NCI-H146 treated with DMSO at 0.1 percent for 48 hours (cell line): ENCODE results near the gene DROSHA.
"Not testable (repeated sequence)": the region's sequence is repeated elsewhere in the genome, so short reads cannot be mapped to it uniquely, and the experiment has no call there.

ENCODE experiments used
- DNase-seq: peaks from one replicate; lab custom pipeline; 2025; ENCODE audit not compliant: unreplicated experiment; lab: John Stamatoyannopoulos, UW

DROSHA gene

DNA sequence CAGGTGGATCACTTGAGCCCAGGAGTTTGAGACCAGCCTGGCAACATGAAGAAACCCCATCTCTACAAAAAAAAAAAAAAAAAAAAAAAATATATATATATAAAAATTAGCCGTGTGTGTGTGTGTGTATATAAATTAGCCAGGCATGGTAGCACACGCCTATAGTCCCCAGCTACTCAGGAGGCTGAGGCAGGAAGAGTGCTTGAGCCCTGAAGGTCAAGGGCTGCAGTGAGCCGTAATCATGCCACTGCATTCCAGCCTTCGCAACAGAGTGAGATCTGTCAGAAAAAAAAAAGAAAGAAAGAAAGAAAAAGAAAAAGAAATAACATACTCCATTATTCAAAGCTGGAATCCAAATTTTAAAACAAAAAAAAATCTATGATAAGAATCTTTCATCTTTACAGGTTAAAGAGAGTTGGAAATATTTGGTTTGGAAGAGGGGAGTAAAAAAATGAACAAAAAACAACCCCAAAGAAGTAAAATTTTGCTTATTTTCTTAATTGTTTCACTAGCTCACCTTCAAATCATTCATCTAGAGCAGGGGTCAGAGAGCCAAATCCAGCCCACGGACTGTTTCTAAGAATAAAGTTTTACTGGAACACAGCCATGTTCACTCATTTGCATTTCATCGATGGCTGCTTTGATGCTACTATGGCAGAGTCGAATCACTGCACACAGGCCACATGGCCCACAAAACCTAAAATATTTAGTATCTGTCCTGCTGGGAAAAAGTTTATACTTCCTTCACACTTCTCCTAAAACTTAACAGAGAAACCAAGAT lies 109.9 kb downstream of the DROSHA start:
- DNase-seq = no peak

DNA sequence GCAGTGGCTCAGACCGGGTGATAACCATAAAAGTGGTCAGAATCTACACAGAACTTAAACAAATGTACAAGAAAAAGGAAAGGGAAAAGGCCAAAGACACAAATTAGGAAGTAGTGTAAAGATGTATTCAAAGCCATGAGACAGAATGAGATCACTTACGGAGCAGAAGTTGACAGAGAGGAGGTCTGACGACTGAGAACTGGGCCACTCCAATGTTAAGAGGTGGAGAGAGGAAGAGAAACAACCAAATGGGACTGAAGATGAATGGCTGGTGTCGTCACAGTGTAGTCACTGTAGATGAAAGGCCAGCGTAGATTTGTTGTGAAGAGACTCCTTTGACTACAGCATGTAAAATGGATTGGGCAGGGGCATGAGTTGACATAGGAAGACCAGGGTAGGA lies 114.4 kb downstream of the DROSHA start:
- DNase-seq = no peak

DNA sequence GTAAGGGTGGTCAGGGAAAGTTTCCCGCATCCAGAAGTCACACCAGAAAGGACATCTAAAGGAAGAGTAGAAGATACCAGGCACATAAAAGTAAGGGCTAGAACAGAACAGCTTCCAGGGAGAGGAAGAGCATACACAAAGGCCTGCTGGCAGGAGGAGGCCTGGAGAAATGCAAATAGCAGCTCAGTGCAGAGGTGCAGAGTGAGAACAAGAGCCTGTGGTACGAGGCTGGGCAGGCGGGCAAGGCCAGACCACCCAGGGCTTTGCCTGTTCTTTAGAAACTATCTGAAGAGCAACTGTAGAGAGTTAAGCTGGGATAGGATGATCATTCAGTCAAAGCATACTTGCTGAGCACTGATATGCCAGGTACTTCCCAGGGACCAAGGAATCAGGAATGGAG lies 115.3 kb downstream of the DROSHA start:
- DNase-seq = no peak

DNA sequence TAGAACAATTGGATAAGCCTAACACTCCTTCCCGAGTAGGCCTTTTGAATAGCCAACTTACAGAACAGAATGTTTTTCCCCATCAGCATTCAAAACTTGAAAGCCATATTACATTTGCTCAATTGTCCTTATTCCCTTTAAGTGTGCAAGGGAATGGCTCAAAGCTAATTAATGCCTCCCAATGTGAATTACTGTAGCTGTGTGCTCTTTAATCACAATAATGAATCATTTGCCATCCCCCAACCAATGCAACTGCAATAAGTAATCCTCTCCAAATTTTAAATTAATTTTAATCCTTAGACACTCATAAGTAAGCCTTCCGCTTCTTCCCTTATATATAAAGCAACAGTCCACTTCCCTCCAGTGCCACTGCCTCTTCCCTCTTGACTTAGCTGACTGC lies 115.9 kb downstream of the DROSHA start:
- no peak for DNase-seq

DNA sequence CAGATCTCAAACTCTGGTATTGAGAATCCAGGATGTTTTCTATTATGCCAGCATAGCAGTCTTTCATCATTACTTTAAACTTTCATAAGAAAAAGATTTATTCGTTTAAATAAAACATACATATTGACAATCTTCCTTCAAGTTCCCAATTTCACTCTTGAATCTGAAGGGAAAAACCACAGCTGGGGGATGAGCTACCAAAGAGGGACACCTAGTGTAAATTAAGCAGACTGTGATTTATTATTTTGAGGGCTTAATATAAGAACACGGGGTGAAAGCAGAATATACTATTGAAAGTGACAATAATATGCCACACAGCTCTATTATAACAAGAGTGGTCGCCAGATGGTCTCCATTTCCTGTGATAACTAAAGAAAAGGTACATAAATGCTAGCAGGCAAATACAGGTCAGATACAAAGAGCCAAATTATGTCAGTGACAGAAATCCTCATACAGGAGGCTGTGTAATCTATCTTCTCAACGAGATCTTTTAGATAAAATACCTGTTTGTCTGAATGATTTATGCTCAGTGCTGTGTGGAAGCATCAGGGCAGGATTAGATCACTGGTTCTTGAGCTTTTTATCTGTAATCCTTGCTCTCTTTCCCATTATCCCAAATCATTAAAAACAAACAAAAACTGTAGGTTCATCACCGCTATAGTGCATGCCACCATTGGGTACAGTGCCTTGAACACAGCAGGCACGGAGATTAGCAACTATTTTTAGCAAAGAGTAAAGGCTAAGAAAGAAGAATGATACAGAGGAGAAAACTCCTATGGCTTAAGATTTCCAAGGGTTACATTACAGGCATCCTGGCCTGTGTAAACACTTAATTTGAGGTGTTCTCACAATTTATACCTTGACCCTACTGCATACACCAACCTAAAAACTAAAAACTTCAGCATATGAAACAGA lies 116.6 kb downstream of the DROSHA start:
- peak; percentile 36 for DNase-seq

DNA sequence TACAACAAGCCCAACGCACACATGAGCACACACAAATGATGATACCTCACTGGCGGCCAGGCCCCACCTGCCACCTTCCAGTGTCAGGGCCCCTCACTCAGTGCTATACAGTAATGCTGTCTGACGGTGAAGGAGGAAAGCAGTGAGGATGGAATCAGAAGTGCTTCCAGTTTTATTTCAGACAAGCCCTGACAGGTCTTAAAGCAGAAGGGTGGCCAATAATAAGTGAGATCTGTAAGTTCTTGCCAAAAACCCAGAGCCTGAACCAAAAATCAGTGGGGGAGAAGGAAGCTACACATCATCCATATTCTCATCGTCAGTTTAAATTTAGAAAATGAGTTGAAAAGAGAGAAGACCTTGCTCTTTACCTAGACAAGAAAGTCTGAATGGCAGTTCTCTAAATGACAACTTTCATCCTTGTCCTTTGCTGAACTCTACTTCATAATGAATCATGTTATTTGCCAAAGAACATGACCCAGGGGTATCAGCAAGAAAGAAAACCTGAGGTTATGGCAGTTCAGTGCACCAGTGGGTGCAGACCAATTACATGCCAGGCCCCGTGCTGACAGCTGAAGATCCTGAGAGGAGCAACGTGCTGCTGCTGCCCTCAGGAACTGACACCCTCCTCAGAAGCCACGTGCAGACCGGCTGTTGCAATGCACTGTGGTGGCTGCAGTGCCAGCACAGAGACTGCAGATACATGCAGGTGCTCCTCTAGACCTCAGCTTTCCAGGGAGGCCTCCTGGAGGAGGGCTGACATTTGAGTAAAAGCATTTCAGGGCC lies 118.7 kb downstream of the DROSHA start:
- DNase-seq = no peak

DNA sequence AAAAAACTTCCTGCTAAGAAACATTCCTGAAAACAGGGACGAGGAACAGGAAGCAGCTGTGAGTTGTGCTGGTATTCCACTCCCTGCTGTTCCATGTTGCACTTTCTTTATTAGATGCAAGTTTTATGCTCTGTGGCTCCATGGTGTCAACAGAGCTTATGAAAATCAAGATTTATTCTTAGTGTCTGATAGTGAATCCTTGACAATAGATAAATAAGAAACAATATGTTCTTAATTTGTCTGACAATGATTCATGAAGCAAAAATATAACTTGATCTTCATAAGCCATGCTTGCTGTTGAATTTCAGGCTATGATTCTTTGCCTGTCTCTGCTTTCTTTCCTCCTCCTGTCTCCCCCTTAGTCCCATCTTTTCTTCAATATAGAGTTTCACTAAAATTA lies 119.6 kb downstream of the DROSHA start:
- DNase-seq = no peak

DNA sequence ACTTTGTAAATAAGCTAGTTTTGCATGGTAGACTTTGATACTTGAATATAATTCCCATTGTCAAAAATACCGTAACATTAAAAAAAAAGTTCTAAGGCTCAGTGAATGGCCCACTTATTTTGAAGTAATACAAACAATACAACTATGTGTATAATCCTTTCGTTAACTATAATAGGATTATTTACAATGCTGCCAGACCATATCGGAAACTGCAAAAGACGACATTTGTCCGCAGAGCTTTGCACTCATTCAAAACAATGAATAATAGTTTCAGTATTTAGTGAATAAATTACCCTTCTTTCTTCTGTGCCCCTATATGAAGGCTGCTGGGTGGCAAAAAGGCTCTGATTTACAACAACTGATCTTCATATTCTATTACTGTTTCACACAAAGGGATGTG lies 121.8 kb downstream of the DROSHA start:
- DNase-seq = no peak

DNA sequence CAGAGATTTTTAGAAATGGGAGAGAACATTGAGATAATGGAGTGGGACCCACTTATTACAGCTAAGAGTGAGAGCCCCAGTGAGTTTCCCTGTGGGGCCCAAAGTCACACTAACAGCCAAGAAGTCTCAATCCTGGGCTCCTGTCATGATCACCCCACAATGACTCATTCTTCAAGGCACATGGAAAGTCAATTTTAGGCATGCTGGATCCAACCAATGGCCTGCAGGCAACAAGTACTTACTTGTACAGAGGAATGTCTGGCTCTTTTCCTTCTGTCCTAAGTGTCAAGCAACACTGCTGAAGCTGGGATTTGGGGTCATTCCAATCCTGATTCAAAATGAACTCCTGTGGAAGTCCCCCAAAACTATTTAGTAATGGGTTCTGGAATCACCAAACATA lies 123.1 kb downstream of the DROSHA start:
- DNase-seq = no peak

DNA sequence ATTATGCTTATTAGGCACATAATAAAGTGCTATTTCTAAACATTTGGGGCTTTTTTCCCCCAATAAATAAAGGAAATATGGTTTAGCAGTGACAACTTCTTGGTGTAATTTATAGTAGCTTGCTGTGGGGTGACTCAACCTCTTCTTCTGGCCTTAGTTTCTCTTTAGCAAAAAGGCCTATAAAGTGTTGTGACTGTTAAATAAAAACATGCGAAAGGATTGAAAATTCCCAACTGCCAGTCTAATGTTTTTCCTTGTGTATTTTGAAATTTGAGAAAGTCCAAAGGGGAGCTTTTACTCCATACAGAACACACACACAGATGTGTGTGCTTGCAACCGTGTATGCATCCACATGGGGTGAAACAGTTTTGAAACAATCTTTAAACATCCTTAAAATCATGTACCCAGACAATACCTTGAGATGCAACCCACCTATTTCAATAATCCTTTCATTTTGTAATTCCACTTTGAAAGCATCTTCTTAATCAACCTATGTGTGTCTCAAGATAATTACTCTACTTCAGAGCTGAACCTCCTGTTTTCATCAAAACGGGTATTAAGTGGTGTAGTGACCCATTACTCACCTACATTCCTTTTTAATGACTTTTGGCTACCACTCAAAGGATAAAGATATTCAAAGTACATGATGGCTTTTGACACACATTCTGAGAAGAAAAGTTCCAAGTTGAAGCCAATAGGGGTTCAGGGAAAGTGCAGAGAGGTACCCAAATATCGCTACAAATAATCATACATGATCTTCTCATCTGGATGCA lies 123.8 kb downstream of the DROSHA start:
- DNase-seq = no peak

DNA sequence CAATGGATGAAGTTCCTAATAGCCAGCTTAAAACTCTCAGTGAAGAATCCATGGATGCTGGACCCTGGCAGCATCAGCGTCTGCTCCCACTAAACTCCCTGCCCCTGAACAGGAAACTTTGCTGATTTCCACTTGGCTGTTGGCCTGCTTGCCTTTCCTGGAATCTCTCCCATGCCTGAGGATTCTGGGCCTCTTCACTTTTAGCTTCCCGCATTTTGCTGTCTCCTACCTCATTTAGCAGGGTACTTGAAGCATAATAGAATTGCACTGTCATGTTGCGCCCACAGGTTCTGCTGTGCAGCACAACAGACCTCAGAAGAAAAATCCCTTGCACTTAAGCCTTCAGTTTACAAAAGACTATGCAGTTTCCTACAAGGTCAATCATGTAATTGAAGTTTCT lies 127.6 kb downstream of the DROSHA start:
- no peak for DNase-seq

DNA sequence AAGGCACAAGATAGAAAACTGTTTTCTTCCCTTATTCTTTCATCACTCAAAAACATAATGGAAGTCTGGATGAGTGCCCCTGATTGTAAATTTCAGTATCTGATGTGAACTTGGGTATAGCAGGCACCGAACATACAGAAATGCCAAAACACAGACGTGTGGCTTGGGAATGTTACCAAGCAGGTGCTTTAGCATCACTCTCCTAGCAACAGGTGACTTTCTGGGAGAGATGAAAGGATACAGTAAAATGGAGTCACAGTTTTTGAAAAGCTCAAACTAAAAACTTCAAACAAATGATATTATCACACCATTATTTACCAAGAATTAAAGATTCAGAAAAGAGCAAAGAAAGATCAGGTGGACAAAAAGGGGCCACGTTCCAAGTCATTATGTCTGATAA lies 130.2 kb downstream of the DROSHA start:
- no peak for DNase-seq

DNA sequence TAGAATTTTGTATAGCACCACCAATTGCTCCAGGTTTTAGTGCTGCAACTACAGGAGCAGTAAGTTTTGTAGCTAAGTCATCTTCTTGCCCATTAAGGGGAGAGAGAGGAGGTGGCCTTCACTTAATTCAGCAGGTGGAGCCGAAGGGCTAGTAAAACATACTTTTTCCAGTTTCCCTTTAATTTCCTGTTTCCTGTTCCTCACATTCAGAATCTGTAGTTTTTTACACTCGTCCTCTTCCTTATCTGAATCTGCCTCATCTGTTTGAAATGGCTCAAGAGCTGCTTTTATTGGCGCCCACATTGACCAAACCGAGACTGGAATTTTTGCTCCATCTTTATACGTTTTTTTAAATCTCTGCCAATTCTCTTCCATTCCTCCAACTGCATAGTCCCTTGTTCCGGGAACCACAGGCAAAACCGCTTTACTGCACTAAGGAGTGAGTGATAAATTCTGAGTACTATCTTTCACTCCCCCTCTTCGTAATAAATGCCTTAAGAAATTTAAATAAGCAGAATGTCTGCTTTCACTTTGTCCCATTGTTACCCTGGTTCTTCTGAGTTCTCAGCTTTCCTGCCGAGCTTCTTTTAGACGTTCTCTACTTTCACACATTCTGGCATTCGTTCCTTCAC lies 133.9 kb downstream of the DROSHA start:
- DNase-seq = no peak

DNA sequence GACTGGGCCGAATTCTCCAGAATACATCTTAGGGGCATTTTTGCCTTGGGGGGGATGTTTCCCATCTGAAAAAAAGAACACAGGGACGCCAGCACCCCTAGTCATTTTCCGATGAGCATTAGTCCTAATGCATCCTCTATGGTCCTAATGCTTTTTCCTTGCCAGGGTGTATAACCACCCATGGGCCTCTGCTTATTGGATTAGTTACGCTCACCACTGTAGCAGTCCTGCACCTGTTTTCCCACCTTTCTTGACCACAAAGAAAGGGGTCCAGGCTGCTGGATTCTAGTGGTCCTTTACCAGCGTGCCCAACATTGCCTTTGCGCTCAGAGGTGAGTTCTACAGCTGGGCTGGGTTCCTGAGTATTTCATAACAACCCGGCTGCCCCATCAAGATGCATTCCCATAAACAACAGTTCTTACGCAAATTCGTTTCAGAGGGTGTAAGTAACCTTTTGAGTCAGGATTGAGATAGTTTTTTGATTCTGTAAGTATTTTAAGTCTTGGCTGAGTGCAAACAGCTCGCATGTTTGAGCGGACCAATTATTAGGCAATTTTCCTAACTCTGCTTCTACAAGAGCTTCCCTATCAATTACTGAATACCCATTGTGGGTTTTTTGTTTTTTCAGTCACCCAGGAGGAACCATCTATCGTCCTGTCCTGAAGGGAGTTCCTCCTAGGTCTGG lies 135.1 kb downstream of the DROSHA start:
- no peak for DNase-seq

DNA sequence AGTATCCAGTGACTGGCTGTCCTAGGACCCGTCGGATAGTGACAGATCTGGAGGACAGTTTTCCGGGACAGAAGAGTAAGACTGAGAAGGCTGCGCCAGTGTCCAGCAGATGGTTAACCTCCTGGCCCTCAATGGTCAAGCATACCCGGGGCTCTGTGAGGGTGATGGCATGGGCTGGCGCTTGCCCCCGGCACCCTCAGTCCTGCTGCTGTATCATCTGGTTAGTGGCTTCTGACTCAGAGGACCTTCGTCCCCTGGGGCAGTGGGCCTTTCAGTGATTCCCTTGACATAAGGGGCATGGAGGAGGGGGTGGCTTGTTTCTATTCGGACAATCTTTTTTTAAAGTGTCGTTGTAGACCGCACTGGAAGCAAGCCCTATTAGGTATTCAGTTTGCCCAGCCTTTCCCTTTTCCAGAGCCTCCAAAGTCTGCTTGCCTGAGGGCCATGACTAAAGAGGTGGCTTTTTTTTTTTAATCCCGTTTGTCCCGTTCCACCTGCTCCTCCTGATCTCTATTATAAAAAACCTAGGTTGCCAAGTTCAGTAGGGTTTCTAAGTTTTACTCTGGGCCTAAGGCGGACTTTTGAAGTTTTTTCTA lies 136.3 kb downstream of the DROSHA start:
- not testable (repeated sequence) for DNase-seq

DNA sequence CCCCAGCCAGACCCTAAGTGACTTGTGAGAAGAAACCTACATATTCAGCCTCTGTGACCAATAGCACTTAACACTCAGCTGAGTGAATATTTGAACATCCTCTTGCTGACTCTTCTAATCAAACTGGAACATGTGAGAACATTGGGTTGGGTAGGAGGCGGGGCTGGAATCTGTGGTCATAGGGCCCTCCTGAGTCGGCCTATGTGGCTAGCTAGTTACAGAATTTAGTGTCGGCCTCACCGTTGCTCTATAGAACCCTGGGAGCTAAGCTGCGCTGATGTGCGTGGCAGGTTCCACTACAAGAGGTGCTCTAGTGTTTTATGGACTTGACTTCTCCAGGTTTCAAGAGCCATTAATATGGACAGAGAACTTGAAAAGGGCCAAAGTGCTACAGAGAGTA lies 138.8 kb downstream of the DROSHA start:
- DNase-seq = no peak

DNA sequence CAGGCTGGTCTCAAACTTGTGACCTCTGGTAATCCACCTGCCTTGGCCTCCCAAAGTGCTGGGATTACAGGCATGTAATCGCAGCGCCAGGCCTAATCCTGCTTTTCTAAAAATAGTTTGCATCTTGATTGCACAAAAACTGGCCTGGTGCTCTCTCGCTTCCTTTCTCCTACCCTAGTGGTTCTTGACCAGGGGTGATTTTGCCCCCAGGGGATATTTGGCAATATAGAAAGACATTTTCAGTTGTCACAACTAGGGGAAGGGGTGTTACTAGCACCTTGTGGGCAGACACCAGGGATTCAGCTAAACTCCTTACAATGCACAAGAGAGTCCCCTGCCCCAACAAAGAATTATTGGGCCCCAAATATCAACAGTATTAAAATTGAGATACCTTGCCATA lies 139.8 kb downstream of the DROSHA start:
- DNase-seq = no peak

DNA sequence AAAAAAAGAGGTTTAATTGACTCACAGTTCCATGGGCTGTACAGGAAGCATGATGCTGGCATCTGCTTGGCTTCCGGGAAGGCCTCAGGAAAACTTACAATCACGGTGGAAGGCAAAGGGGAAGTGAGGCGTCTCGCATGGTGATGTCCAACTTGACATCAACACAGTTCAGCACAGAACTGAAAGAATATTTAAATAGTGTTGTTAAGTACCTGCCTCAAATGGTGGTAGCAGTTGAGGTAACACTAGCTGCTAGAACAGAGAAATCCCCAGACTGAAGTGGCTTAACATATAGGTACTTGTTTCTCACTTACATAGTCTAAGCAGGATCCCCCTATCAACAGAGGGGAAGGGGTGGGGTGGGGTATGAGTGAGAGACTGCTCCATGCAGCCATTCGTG lies 141.6 kb downstream of the DROSHA start:
- DNase-seq = no peak

DNA sequence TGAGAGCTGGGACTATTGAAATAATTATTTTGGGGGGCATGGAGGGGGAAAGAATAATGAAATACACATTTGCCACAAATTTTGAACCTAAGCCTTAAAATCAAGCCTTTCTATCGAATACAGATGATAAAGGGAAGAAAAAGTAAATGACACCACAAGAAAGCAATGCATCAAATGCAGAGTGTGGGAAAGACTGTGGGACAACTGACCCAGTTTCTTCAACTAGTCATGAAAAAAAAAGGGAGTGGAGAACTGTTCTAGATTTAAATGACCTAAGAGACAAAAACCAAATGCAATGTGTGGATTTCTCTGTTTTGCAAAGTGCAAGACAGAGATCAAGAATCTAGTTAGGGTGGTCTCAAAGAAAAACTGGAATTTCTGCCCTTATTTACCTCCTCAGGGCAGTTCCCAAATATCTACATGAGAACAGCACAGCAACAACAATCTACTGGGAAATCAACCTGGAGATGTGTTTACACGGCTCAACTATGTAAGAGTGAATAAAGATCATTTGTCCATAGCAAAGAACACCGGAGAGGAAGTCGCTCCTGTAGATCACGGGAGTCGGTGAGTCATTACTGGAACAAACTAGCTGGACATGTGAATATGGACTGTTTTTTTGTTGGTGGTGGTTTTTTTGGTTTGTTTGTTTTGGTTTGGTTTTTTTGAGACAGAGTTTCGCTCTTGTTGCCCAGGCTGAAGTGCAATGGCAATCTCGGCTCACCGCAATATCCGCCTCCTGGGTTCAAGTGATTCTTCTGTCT lies 145.9 kb downstream of the DROSHA start:
- no peak for DNase-seq
